GM19395 (cell line): Measurements from ENCODE around the gene PTGS1.
"Not testable (repeated sequence)": the region's sequence is repeated elsewhere in the genome, so short reads cannot be mapped to it uniquely, and the experiment has no call there.

ENCODE experiments used
- ATAC-seq: cut with Tn5 transposase; IDR thresholded peaks from one replicate; pipeline ENCODE4 v1.9.1; 2021; ENCODE audit warnings: mild to moderate bottlenecking, moderate library complexity; ENCODE audit not compliant: unreplicated experiment

Gene PTGS1

GRCh38 chr9:122370869-122371755 is at the start of gene PTGS1:
Gene PTGS1 (plus strand): TSS chr9:122371024. CDS start chr9:122371085, 61 bp downstream.
- ATAC-seq: no peak

DNA sequence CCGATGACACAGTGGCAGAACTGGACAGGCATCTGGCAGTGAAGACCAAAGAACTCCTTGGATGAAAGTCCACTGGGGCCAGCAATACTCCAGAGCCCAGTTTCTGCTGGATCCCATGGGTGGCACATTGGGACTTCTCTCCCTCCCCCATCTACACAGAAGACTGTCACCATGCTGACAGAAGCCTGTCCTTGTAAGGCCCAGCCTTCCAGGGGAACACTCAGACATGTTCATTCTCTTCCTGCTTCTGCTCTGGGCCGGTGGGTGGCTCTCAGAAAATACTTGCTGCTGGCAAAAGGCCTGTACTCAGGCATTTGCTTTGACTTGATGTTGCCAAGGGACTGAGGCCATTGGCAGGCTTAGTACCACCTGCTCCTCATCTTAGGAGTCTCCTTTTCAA is 48.3 kb upstream of the PTGS1 start:
- ATAC-seq: no peak

DNA sequence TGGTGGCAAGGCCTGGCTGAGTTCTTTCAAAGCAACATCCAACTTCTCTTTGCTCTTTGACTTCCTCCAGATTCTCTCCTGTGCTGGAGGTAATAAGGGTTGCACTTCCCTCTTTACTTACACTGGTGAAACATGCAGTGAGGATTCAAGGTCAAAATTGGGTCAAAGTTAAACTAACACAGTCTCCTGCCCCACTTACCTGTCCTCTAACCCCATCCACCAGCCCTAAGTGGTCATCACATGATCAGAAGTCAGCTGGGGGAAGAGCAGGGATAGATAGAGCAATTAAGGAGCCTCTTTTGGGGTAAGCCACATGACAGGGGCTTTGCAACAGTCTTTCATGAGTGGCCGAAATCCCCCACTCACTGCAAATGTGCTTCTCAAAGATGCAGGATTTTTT is 46.2 kb upstream of the PTGS1 start:
- not testable (repeated sequence) for ATAC-seq

GRCh38 chr9:122325124-122325523 is 45.7 kb upstream of the PTGS1 start:
- no peak for ATAC-seq

DNA sequence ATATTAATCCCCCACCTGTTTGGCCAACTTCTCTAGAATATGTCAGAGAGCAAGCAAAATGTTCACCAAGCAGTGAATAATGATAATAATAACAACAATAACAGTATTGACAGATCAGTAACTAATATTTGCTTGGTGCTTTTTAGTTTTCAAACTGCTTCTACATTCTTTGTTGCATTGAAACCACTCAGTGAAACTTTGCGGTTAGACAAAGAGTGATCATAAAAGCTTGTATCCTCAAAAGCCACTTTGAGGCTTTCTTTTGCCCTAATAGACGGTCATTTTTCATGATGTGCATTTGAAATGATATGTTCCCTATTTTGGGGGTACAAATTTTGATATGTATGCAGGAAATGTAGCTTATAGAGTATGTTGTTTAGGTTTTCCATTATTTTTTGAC is 43.6 kb upstream of the PTGS1 start:
- ATAC-seq: no peak

DNA sequence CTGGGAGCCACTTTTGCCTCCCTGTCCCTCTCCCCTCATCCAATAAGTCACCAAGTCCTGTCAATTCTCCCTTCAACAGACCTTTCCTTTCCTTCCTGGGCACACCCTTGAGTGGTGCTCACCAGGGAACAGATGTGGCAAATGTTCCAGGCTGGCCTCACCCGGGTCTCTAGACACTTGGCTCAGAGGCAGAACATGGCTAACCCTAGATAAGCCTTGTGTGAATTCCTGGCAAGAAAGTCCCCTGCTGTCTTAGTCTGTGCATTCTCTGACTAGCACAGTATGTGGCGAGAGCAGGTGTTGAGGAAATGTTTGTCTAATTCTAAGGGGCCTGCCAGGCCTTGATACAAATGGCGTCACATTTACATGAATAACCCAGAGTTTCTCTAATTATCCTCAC is 41.2 kb upstream of the PTGS1 start:
- no peak for ATAC-seq

GRCh38 chr9:122330466-122330865 is 40.4 kb upstream of the PTGS1 start:
- not testable (repeated sequence) for ATAC-seq

- no peak for ATAC-seq
Measured at GRCh38 chr9:122331523-122331927, 39.3 kb upstream of the PTGS1 start.

DNA sequence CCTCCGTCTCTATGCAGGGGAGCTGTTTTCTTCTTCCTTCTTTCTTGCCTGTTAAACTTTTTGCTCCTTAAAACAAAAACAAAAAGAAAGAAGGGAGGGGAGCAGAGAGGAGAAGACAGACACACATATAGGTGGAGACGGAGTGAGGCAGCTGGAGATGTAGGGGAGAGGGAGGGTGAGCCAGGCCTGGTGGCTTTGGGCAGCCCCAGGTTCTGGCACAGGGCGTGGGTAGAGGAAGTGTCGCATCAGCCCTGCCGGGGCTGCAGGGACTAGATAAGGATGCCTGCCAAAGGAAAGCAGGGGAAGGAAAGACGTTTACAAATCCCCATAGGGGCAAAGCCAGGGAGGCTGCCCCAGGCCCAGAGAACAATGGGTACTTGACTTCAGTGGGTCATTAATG is 38.7 kb upstream of the PTGS1 start:
- no peak for ATAC-seq

GRCh38 chr9:122332644-122333043 is 38.2 kb upstream of the PTGS1 start:
- ATAC-seq: no peak

DNA sequence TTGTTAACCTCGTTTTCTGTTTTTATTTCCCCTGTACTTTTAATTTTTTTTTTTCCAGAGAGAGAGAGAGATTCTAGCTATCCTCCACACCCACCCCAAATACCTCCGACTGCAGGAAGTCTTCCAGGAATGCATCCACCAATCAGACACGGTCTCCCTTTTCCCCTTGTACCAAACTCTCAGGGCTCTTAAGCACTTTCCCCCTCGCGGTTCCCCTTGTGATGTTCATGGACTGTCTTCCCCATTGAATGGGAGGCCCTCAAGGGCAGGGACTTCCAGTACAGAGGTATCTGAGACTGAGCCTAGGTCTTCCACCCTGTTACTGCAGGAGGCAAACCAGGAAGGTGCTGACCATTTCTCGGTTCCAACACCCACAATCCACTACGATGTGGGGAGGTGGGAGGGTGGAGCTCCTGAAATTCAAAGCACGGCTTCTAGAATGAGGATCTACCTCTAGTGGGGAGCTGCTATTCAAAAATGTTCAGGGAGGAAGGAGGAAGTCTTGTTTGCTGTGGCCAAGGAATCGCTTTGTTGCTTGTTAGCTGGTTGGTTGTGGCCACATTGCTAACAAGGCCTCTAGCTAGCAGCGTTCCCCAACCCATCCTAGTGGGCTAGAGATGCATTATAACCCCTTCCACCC is 37.5 kb upstream of the PTGS1 start:
- ATAC-seq: no peak

- ATAC-seq: no peak
Measured at GRCh38 chr9:122334916-122335315, 35.9 kb upstream of the PTGS1 start.

GRCh38 chr9:122336189-122336588 is 34.6 kb upstream of the PTGS1 start:
- no peak for ATAC-seq

DNA sequence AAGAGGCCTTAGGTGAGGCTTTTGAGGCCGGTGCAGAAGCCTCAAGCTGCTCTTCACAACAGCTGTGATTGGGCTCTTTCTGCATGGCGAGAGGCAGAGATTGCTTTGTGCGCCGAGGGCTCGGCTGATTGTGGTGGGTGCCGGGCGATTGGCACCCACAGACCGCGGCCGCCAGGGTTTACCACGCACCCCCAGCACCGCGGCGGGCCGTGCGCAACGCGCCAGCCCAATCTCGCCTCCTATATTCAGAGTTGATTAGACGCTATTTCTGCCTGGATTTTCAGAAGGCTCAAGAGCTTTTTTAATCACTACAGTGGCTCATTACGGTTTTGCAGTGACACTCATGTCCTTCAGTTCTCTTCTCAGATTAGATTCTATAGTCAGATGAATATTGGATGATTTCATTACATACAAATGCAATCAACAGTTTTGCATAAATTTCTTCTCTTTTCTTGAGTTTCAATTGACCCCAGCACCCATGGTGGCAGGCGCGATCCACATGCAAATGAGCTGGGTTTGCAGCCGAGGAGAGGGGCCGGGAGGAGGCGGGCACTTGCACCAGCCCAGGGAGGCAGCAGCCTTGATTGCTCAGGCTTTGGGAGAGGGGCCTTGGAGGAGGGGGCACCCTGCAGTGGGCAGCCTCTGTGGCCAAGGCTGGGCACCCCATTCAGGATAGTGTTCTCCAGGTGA is 33.8 kb upstream of the PTGS1 start:
- ATAC-seq: no peak

DNA sequence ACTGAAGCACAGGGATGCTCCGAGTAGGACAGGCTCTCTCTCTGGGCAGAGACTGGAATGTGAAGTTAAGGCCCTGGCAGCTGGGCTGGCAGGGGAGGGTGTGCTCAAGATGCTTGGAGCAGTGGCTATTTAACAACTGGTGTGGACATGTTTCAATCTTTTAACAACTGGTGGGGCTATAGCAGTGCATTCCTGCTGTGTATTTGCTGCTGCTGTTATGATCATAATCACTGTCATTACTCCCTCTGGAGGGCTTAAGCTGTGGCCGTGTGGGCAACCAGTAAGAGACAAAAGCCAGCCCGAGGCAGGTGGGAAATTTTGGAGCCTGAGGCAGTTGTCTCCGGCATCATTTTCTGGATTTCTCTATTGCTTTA is 33.3 kb upstream of the PTGS1 start:
- ATAC-seq: no peak

DNA sequence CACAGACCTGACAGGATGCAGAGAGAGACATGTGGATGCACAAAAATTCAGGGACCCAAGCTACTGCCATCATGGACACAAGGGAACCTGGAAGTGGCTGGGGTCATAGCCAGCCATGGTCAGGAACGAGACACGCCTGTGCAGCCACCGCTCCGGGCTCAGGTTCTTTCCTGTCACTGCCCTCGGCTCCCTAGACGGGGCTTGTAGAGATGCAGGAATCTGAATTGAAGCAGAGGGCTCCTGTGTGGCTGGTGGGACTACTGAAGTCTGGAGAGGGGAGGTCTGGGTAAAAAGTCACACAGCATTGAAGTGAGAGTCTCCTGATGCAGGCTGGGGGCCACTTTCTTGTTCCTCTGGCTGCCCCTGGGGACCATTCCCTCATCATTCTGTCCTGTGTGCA is 32.3 kb upstream of the PTGS1 start:
- no peak for ATAC-seq

- ATAC-seq: no peak
Measured at GRCh38 chr9:122338994-122339393, 31.8 kb upstream of the PTGS1 start.

- ATAC-seq: no peak
Measured at GRCh38 chr9:122339579-122339978, 31.2 kb upstream of the PTGS1 start.

DNA sequence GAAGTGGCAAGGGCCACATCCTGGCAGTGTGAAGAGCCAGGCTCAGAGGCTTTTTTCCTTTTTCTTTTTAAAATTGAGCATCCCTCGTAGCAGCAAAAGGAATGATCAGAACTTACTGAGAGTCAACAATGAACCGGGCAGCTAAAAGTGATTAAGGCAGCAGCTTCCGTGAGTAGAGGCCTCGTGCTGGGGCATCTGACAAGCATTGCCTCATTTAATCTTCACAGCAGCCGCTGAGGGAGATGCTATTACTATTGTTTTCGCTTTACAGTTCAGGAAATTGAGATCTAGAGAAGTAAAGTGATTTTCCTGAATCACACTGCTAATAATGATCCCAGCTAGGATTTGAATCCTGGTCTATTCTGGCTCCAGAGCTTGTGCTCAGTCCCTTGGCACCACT is 30.7 kb upstream of the PTGS1 start:
- ATAC-seq: no peak

DNA sequence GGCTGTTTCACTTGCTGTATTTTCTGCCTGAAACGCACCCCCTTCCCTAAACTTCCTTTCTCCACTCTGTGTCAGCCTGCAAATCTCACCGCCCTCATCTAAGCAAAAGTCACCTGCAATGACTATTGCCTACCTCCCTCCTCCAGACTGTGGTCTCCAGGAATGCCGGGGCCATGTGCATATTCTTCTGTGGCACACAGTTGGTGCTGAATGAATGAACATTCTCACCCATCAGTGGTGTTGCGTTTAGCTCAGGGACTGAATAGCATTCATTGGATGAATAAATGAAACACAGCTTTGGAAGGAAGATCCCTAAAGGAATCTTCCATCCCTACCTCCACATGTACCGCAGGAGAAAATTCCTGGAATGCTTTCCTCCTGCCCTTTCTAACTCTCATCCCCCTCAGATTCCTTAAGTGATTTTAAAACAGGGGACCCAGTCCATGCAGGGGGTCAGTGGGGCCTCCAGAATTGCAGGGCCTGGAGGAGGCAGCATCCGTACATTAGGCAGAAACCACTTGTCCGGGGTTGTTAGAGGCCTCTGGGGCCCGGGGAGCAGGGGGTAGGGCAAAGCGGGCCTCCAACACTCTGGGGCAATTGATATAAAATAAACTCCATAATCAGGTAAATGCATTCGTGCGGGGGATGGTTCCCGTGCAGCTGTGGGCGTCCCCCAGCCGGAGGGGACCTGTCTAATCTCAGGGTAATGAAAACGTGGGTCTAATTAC is 28.3 kb upstream of the PTGS1 start:
- no peak for ATAC-seq
